ENCODE data around the gene CLIC6.

CLIC6 gene

DNA sequence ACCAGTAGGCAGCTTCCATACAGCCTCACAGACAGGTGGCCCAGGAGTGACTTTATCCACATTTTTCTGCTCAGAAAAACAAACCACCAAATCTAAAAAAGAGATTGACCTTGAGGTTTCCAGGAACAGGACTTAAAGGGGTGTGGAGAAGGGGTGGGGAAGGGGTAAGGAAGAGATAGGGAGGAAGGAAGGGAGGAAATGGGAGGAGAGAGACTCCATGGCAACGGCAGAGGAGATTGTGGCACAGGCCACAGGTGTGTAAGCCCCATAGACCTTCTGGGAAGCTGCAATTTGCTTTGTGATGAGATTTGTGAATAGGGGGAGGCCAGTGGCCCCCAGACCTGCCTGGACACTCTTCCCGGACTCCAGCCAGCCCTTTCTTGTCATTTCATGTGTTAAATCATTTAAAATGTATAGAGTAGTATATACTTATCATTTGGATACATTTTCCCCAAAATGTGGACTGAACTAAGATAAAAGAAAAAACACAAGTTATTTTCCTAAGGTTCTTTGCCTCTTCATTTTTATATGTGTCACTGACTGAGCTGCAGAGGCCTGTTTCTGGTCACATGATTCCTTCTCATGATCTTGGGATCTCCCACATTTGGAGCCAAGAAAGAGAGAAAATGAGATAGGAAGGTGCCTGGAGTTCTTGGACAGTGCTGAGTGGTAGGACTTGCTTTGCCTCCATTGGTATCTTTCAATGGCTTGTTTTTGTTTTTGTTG is 55.5 kb downstream of the CLIC6 start:
- Histone ChIP-seq H2AFZ (ENCODE audit: low read depth, low read length) (no peak overlapping the region), H2BK120ac (ENCODE audit: low read depth, low read length) (no peak overlapping the region), H3K4me1 (ENCODE audit: control insufficient read depth, insufficient read depth, low read depth, low read length) (no peaks in the 10 kb centered on the region), H3K9me3 (ENCODE audit: control insufficient read depth, low read length) (no peaks in the 10 kb centered on the region), H3K27ac (ENCODE audit: low read length, poor library complexity, severe bottlenecking) (no peak overlapping the region), H4K8ac (ENCODE audit: low read length) (no peak overlapping the region), H3K27me3 (ENCODE audit: control insufficient read depth in 1 of 2, insufficient read depth in 1 of 2, low read length in 2 of 2) (peaks cover 9 to 45% of the 10 kb centered on the region in 2 experiments), H3K4me3 (ENCODE audit: insufficient read depth in 1 of 2, low read depth in 1 of 2, low read length in 2 of 2) (no peak overlapping the region), H3K14ac (ENCODE audit: low read length in 2 of 2) (no peak overlapping the region), H3K9ac (ENCODE audit: low read length) (peak overlapping the region; percentile 28), H4K91ac (ENCODE audit: low read length) (no peak overlapping the region), H2BK12ac (ENCODE audit: low read length in 2 of 2) (no peak overlapping the region), H3K4ac (ENCODE audit: low read depth in 1 of 2, low read length in 2 of 2) (no peak overlapping the region), H2BK5ac (ENCODE audit: low read depth, low read length, poor library complexity, severe bottlenecking) (no peak overlapping the region), H2BK15ac (ENCODE audit: low read depth, poor library complexity, severe bottlenecking) (no peak overlapping the region), H3K4me2 (ENCODE audit: low read length, poor library complexity, severe bottlenecking) (no peak overlapping the region), H2AK5ac (ENCODE audit: low read length, severe bottlenecking) (no peak overlapping the region), H3K23ac (ENCODE audit: low read length in 2 of 2) (no peak overlapping the region), H3K18ac (ENCODE audit: low read depth in 1 of 2, low read length in 2 of 2) (no peak overlapping the region), H3K79me1 (replicated peaks; ENCODE audit: low read length, poor library complexity, severe bottlenecking) (no peaks in the 10 kb centered on the region), H3K36me3 (ENCODE audit: control insufficient read depth in 1 of 2, insufficient read depth in 2 of 2, low read depth in 1 of 2, low read length in 2 of 2) (no peaks in the 10 kb centered on the region)
- 60% methylated on average over 1 of the region's 2 CpGs for WGBS
- DNase-seq: no peak

- H2BK15ac ChIP-seq (ENCODE audit: low read depth, poor library complexity, severe bottlenecking): no peak overlapping the region
- H3K27ac ChIP-seq (ENCODE audit: low read length, poor library complexity, severe bottlenecking): no peak overlapping the region
- H4K91ac ChIP-seq (ENCODE audit: low read length): no peak overlapping the region
- no peaks in the 10 kb centered on the region for H3K9me3 ChIP-seq (ENCODE audit: control insufficient read depth, low read length)
- no peaks in the 10 kb centered on the region for H3K4me1 ChIP-seq (ENCODE audit: control insufficient read depth, insufficient read depth, low read depth, low read length)
- no peaks in the 10 kb centered on the region for H3K79me1 ChIP-seq (replicated peaks; ENCODE audit: low read length, poor library complexity, severe bottlenecking)
- H2BK120ac ChIP-seq (ENCODE audit: low read depth, low read length): no peak overlapping the region
- no peak for DNase-seq
- H3K23ac ChIP-seq (ENCODE audit: low read length in 2 of 2): no peak overlapping the region
- peaks cover 9 to 45% of the 10 kb centered on the region in 2 experiments for H3K27me3 ChIP-seq (ENCODE audit: control insufficient read depth in 1 of 2, insufficient read depth in 1 of 2, low read length in 2 of 2)
- no peak overlapping the region for H3K4ac ChIP-seq (ENCODE audit: low read depth in 1 of 2, low read length in 2 of 2)
- no peak overlapping the region for H2BK5ac ChIP-seq (ENCODE audit: low read depth, low read length, poor library complexity, severe bottlenecking)
- no peak overlapping the region for H3K4me3 ChIP-seq (ENCODE audit: insufficient read depth in 1 of 2, low read depth in 1 of 2, low read length in 2 of 2)
- no peak overlapping the region for H3K14ac ChIP-seq (ENCODE audit: low read length in 2 of 2)
- no peak overlapping the region for H3K4me2 ChIP-seq (ENCODE audit: low read length, poor library complexity, severe bottlenecking)
- no peak overlapping the region for H3K18ac ChIP-seq (ENCODE audit: low read depth in 1 of 2, low read length in 2 of 2)
- H3K9ac ChIP-seq (ENCODE audit: low read length): no peak overlapping the region
- no peak overlapping the region for H4K8ac ChIP-seq (ENCODE audit: low read length)
- WGBS: 91% methylated on average over 4 of the region's 4 CpGs
- H2BK12ac ChIP-seq (ENCODE audit: low read length in 2 of 2): no peak overlapping the region
- H2AK5ac ChIP-seq (ENCODE audit: low read length, severe bottlenecking): no peak overlapping the region
- no peak overlapping the region for H2AFZ ChIP-seq (ENCODE audit: low read depth, low read length)
- H3K36me3 ChIP-seq (ENCODE audit: control insufficient read depth in 1 of 2, insufficient read depth in 2 of 2, low read depth in 1 of 2, low read length in 2 of 2): no peaks in the 10 kb centered on the region
Measured at GRCh38 chr21:34724857-34725195, 56.0 kb downstream of the CLIC6 start.

DNA sequence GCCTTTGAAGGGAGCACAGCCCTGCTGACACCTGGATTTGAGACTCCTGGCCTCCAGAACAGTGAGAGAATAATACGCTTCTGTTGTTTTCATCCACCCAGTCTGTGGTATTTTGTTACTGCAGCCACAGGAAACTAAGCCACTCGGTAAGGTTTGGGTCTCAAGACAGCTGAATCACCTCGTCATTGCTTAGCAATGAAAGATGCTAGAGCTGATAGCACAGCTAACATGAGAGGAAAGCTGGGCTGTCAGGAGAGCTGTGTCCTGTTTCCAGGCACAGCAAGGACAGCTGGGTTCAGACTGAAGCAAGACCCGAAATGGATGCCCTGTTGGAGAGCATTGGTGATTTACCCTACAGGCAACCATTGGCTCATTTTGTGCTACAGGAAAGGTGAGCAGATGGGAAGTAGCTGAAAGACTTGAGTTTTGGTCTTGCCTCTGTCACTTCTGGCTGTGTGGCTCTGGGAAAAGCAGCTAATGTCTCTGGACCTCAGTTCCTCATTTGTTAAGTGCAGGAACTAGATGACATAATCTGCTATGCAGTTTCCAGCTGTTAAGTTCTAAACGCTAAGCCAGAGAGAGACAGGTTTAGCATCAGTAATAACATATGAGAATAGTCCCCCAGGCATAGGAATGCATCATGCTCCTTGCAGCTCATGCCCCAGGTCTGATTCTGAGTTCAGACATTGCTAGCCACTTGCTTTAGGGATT is 58.0 kb downstream of the CLIC6 start:
- Histone ChIP-seq H2BK15ac (ENCODE audit: low read depth, poor library complexity, severe bottlenecking) (no peak overlapping the region), H2AK5ac (ENCODE audit: low read length, severe bottlenecking) (no peak overlapping the region), H3K4me1 (ENCODE audit: control insufficient read depth, insufficient read depth, low read depth, low read length) (no peaks in the 10 kb centered on the region), H3K36me3 (ENCODE audit: control insufficient read depth in 1 of 2, insufficient read depth in 2 of 2, low read depth in 1 of 2, low read length in 2 of 2) (no peaks in the 10 kb centered on the region), H3K27me3 (ENCODE audit: control insufficient read depth in 1 of 2, insufficient read depth in 1 of 2, low read length in 2 of 2) (peaks cover 9 to 45% of the 10 kb centered on the region in 2 experiments), H4K91ac (ENCODE audit: low read length) (no peak overlapping the region), H3K9me3 (ENCODE audit: control insufficient read depth, low read length) (no peaks in the 10 kb centered on the region), H3K18ac (ENCODE audit: low read depth in 1 of 2, low read length in 2 of 2) (no peak overlapping the region), H3K4me3 (ENCODE audit: insufficient read depth in 1 of 2, low read depth in 1 of 2, low read length in 2 of 2) (no peak overlapping the region), H3K79me1 (replicated peaks; ENCODE audit: low read length, poor library complexity, severe bottlenecking) (no peaks in the 10 kb centered on the region), H3K23ac (ENCODE audit: low read length in 2 of 2) (peak overlapping the region in 1 of 2 experiments; percentile 14), H3K27ac (ENCODE audit: low read length, poor library complexity, severe bottlenecking) (no peak overlapping the region), H2BK5ac (ENCODE audit: low read depth, low read length, poor library complexity, severe bottlenecking) (no peak overlapping the region), H2BK12ac (ENCODE audit: low read length in 2 of 2) (no peak overlapping the region), H3K9ac (ENCODE audit: low read length) (no peak overlapping the region), H3K14ac (ENCODE audit: low read length in 2 of 2) (no peak overlapping the region), H3K4ac (ENCODE audit: low read depth in 1 of 2, low read length in 2 of 2) (no peak overlapping the region), H3K4me2 (ENCODE audit: low read length, poor library complexity, severe bottlenecking) (no peak overlapping the region), H2BK120ac (ENCODE audit: low read depth, low read length) (no peak overlapping the region), H4K8ac (ENCODE audit: low read length) (no peak overlapping the region), H2AFZ (ENCODE audit: low read depth, low read length) (no peak overlapping the region)
- WGBS: 74% methylated on average over 5 of the region's 5 CpGs
- peak; percentile 13 for DNase-seq

GRCh38 chr21:34728479-34728878 is 59.7 kb downstream of the CLIC6 start:
- no peak overlapping the region for H3K9ac ChIP-seq (ENCODE audit: low read length)
- WGBS: 97% methylated on average over 3 of the region's 3 CpGs

More at GRCh38 chr21:34728479-34728878, 59.7 kb downstream of the CLIC6 start:
- no peak overlapping the region for H3K27ac ChIP-seq (ENCODE audit: low read length, poor library complexity, severe bottlenecking)
- H2AK5ac ChIP-seq (ENCODE audit: low read length, severe bottlenecking): no peak overlapping the region
- H3K4me2 ChIP-seq (ENCODE audit: low read length, poor library complexity, severe bottlenecking): no peak overlapping the region
- no peak overlapping the region for H2BK120ac ChIP-seq (ENCODE audit: low read depth, low read length)
- no peak overlapping the region for H2AFZ ChIP-seq (ENCODE audit: low read depth, low read length)
- H4K91ac ChIP-seq (ENCODE audit: low read length): no peak overlapping the region
- no peak overlapping the region for H2BK5ac ChIP-seq (ENCODE audit: low read depth, low read length, poor library complexity, severe bottlenecking)
- H3K9me3 ChIP-seq (ENCODE audit: control insufficient read depth, low read length): no peaks in the 10 kb centered on the region
- H3K4ac ChIP-seq (ENCODE audit: low read depth in 1 of 2, low read length in 2 of 2): no peak overlapping the region
- no peak overlapping the region for H2BK12ac ChIP-seq (ENCODE audit: low read length in 2 of 2)
- H3K27me3 ChIP-seq (ENCODE audit: control insufficient read depth in 1 of 2, insufficient read depth in 1 of 2, low read length in 2 of 2): peaks cover 9 to 41% of the 10 kb centered on the region in 2 experiments
- H3K18ac ChIP-seq (ENCODE audit: low read depth in 1 of 2, low read length in 2 of 2): no peak overlapping the region
- no peak overlapping the region for H3K14ac ChIP-seq (ENCODE audit: low read length in 2 of 2)
- DNase-seq: no peak
- H4K8ac ChIP-seq (ENCODE audit: low read length): no peak overlapping the region
- H3K4me1 ChIP-seq (ENCODE audit: control insufficient read depth, insufficient read depth, low read depth, low read length): no peaks in the 10 kb centered on the region
- H3K79me1 ChIP-seq (replicated peaks; ENCODE audit: low read length, poor library complexity, severe bottlenecking): no peaks in the 10 kb centered on the region
- no peak overlapping the region for H3K23ac ChIP-seq (ENCODE audit: low read length in 2 of 2)
- H2BK15ac ChIP-seq (ENCODE audit: low read depth, poor library complexity, severe bottlenecking): no peak overlapping the region
- H3K4me3 ChIP-seq (ENCODE audit: insufficient read depth in 1 of 2, low read depth in 1 of 2, low read length in 2 of 2): no peak overlapping the region
- H3K36me3 ChIP-seq (ENCODE audit: control insufficient read depth in 1 of 2, insufficient read depth in 2 of 2, low read depth in 1 of 2, low read length in 2 of 2): no peaks in the 10 kb centered on the region
